HAP-1 (cell line): Measurements from ENCODE around the gene EMC6.
"Not testable (repeated sequence)": the region's sequence is repeated elsewhere in the genome, so short reads cannot be mapped to it uniquely, and the experiment has no call there.

ENCODE experiments used
- DNase-seq, 2 experiments: peaks; one replicate each; pipeline ENCODE4 v3.0.0-alpha.2; 2016 to 2020; ENCODE audit warnings: low spot score in 2 of 2
- H3K27me3 ChIP-seq: fragments of 250-450 bp; sonication (Bioruptor Pico); 2 replicates; pipeline ENCODE4 v1.5.1; 2020; ENCODE audit warnings: low read depth, mild to moderate bottlenecking, moderate library complexity
- H3K36me3 ChIP-seq: fragments of 250-450 bp; sonication (Bioruptor Pico); replicated peaks from 2 replicates; pipeline ENCODE4 v1.5.1; 2020; ENCODE audit warnings: mild to moderate bottlenecking
- H3K4me1 ChIP-seq: fragments of 250-450 bp; sonication (Bioruptor Pico); 2 replicates; pipeline ENCODE4 v1.5.1; 2020; ENCODE audit warnings: mild to moderate bottlenecking
- H3K4me3 ChIP-seq: fragments of 250-450 bp; sonication (Bioruptor Pico); 2 replicates; pipeline ENCODE4 v1.5.1; 2020; ENCODE audit warnings: mild to moderate bottlenecking, moderate library complexity
- H3K9me3 ChIP-seq: fragments of 250-450 bp; sonication (Bioruptor Pico); 2 replicates; pipeline ENCODE4 v1.5.1; 2020; ENCODE audit warnings: mild to moderate bottlenecking, moderate library complexity
- in situ Hi-C: fragments of 300-500 bp; cut with MboI; formaldehyde crosslinking; loops from 3 replicates; pipeline ENCODE4 v1.14.3; 2020; ENCODE audit warnings: low sequenced_read_pairs, inconsistent platforms, mixed read lengths

The EMC6 gene

GRCh38 chr17:3695129-3695722 lies 26.6 kb downstream of the EMC6 start:
- Histone ChIP-seq H3K27me3 (no peaks in the 10 kb centered on the region), H3K4me1 (peaks cover 24% of the 10 kb centered on the region), H3K4me3 (peak overlapping the region; percentile 40), H3K9me3 (no peaks in the 10 kb centered on the region), H3K36me3 (no peaks in the 10 kb centered on the region)
- DNase-seq, result no peak
- in situ Hi-C loops, result no loop called here

- in situ Hi-C loops, result no loop called here
- Histone ChIP-seq H3K27me3 (no peaks in the 10 kb centered on the region), H3K36me3 (no peaks in the 10 kb centered on the region), H3K4me3 (peak within 1 kb of the TSS; percentile 40), H3K9me3 (no peaks in the 10 kb centered on the region), H3K4me1 (peaks cover 28% of the 10 kb centered on the region)
- DNase-seq, result peak; percentile 5 to 70
Observed at GRCh38 chr17:3695723-3696411, 27.3 kb downstream of the EMC6 start, which contains the start of gene P2RX5. TSS of gene P2RX5 (minus strand) at chr17:3696155. CDS start at chr17:3696005, 150 bp downstream.

DNA sequence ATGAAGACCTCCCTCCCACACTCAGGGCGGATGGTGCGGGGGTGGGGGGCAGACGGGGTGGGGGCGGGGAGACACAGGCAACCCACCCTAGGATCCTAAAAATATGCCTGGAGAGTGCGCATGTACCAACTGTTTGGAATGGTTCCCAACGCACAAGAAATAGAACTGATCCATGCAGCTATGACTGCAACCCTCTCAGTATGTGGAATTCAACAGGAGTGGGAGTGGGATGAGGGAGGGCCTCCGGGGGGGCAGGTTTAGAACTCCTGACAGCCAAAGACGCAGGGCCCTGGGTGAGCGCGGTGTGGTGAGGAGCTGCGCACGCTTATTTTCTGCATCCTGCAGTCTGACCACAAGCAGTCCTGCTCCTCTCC lies 28.5 kb downstream of the EMC6 start:
- no peaks in the 10 kb centered on the region for H3K27me3 ChIP-seq
- H3K9me3 ChIP-seq, result no peaks in the 10 kb centered on the region
- H3K36me3 ChIP-seq, result no peaks in the 10 kb centered on the region
- peaks cover 30% of the 10 kb centered on the region for H3K4me1 ChIP-seq
- H3K4me3 ChIP-seq, result no peak overlapping the region
- in situ Hi-C loops, result no loop called here
- no peak for DNase-seq

DNA sequence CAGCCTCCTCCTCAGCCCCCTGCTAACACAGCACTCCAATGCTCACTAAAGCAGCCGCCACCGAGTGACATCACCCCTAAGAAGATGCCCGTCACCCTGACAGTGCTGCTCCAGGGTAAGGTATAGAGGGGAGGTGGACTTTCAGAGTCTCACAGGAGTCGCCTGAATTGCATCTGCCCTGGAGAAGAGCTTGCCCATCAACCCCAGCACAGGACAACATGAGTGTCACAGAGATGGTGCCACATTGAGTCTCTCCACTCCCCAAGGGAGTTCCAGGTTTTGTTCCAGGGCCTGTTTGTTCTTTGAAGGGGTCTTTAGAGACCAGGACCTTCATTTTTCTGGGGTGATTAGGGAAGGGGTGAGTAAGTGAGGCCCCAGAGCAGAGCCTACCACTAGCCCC lies 29.5 kb downstream of the EMC6 start:
- no peaks in the 10 kb centered on the region for H3K27me3 ChIP-seq
- H3K4me3 ChIP-seq, result no peak overlapping the region
- peaks cover 28% of the 10 kb centered on the region for H3K4me1 ChIP-seq
- DNase-seq, result no peak
- no peaks in the 10 kb centered on the region for H3K9me3 ChIP-seq
- in situ Hi-C loops, result no loop called here
- H3K36me3 ChIP-seq, result no peaks in the 10 kb centered on the region

- Histone ChIP-seq H3K27me3 (no peaks in the 10 kb centered on the region), H3K9me3 (no peaks in the 10 kb centered on the region), H3K4me3 (no peak overlapping the region), H3K36me3 (no peaks in the 10 kb centered on the region), H3K4me1 (peaks cover 17% of the 10 kb centered on the region)
- DNase-seq, result no peak
- in situ Hi-C loops, result no loop called here
Observed at GRCh38 chr17:3699951-3700350, 31.3 kb downstream of the EMC6 start.

DNA sequence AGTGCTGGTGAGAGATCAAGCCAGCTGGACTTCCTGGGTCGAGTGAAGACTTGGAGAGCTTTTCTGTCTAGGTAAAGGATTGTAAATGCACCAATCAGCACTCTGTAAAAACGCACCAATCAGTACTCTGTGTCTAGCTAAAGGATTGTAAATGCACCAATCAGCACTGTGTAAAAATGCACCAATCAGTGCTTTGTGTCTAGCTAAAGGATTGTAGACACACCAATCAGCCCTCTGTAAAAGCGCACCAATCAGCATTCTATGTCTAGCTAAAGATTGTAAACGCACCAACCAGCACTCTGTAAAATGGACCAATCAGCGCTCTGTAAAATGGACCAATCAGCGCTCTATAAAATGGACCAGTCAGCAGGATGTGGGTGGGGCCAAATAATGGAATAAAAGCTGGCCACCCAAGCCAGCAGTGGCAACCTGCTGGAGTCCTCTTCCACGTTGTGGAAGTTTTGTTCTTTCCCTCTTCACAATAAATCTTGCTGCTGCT lies 33.5 kb downstream of the EMC6 start:
- H3K27me3 ChIP-seq, H3K4me1 ChIP-seq, H3K36me3 ChIP-seq, H3K4me3 ChIP-seq, in situ Hi-C loops, H3K9me3 ChIP-seq, DNase-seq: not testable (repeated sequence)

GRCh38 chr17:3704931-3705717 lies 36.5 kb downstream of the EMC6 start:
- Histone ChIP-seq H3K36me3 (no peaks in the 10 kb centered on the region), H3K4me1 (peaks cover 6% of the 10 kb centered on the region), H3K9me3 (no peaks in the 10 kb centered on the region), H3K4me3 (no peak overlapping the region), H3K27me3 (no peaks in the 10 kb centered on the region)
- DNase-seq, result no peak
- in situ Hi-C loops, result no loop called here

GRCh38 chr17:3705718-3705984 lies 37.0 kb downstream of the EMC6 start:
- H3K27me3 ChIP-seq, H3K36me3 ChIP-seq, H3K4me1 ChIP-seq, H3K9me3 ChIP-seq, H3K4me3 ChIP-seq, in situ Hi-C loops, DNase-seq: not testable (repeated sequence)

GRCh38 chr17:3708366-3708765 lies 39.8 kb downstream of the EMC6 start:
- Histone ChIP-seq H3K36me3 (peaks cover 11% of the 10 kb centered on the region; the same call in 1 of the 2 replicates), H3K4me3 (no peak overlapping the region), H3K4me1 (no peaks in the 10 kb centered on the region), H3K27me3 (no peaks in the 10 kb centered on the region), H3K9me3 (no peaks in the 10 kb centered on the region)
- in situ Hi-C loops, result no loop called here
- DNase-seq, result no peak

DNA sequence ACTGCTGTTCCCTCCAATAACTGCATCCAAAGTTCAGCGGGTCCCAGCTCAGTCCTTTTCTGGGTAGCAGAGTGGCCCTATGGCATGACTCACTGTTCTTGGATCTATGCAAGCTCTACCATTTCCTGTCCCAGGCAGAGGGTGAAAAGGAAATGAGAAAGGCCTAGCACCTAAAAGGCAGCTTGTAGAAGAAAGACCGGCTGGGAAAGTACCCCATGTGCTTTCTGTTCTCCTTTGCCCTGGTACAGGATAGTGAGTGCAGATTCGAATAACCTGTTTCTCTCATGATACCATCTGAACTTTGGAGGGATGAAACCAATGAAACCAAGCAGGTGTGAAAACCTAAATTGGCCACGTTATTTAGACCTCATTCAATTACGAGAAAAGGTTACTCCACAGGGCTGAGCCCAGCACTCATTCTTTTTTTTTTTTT lies 42.4 kb downstream of the EMC6 start:
- peaks cover 30% of the 10 kb centered on the region for H3K36me3 ChIP-seq
- no peaks in the 10 kb centered on the region for H3K4me1 ChIP-seq
- H3K9me3 ChIP-seq, result no peaks in the 10 kb centered on the region
- H3K4me3 ChIP-seq, result no peak overlapping the region
- no peaks in the 10 kb centered on the region for H3K27me3 ChIP-seq
- DNase-seq, result no peak
- in situ Hi-C loops, result no loop called here

GRCh38 chr17:3712811-3713463 lies 44.3 kb downstream of the EMC6 start:
- H3K27me3 ChIP-seq, result no peaks in the 10 kb centered on the region
- no peak overlapping the region for H3K4me3 ChIP-seq
- in situ Hi-C loops, result no loop called here
- no peak for DNase-seq
- no peaks in the 10 kb centered on the region for H3K9me3 ChIP-seq
- H3K4me1 ChIP-seq, result no peaks in the 10 kb centered on the region
- peaks cover 47% of the 10 kb centered on the region for H3K36me3 ChIP-seq

- H3K4me3 ChIP-seq, result no peak overlapping the region
- no peaks in the 10 kb centered on the region for H3K4me1 ChIP-seq
- no peaks in the 10 kb centered on the region for H3K27me3 ChIP-seq
- H3K9me3 ChIP-seq, result no peaks in the 10 kb centered on the region
- DNase-seq, result no peak
- in situ Hi-C loops, result no loop called here
- peaks cover 67% of the 10 kb centered on the region for H3K36me3 ChIP-seq
Observed at GRCh38 chr17:3715296-3715695, 46.7 kb downstream of the EMC6 start.

GRCh38 chr17:3718201-3718600 lies 49.6 kb downstream of the EMC6 start:
- Histone ChIP-seq H3K4me3 (no peak overlapping the region), H3K9me3 (no peaks in the 10 kb centered on the region), H3K27me3 (no peaks in the 10 kb centered on the region), H3K36me3 (peaks cover 72% of the 10 kb centered on the region), H3K4me1 (peaks cover 6% of the 10 kb centered on the region)
- no peak for DNase-seq
- in situ Hi-C loops, result no loop called here

GRCh38 chr17:3719265-3719664 lies 50.7 kb downstream of the EMC6 start:
- H3K27me3 ChIP-seq, result no peaks in the 10 kb centered on the region
- no peak for DNase-seq
- H3K4me1 ChIP-seq, result peaks cover 6% of the 10 kb centered on the region
- in situ Hi-C loops, result no loop called here
- H3K36me3 ChIP-seq, result peaks cover 70% of the 10 kb centered on the region
- H3K4me3 ChIP-seq, result no peak overlapping the region
- no peaks in the 10 kb centered on the region for H3K9me3 ChIP-seq
